GM21423 (cell line): Measurements from ENCODE around the gene CD55.

ENCODE experiments used
- ATAC-seq: cut with Tn5 transposase; IDR thresholded peaks from one replicate; pipeline ENCODE4 v1.9.1; 2021; ENCODE audit warnings: mild to moderate bottlenecking, moderate library complexity; ENCODE audit not compliant: unreplicated experiment

CD55 gene

GRCh38 chr1:207355513-207356295, 34.2 kb downstream of the CD55 start:
- peak; percentile 40 for ATAC-seq

- no peak for ATAC-seq
Observed at GRCh38 chr1:207361029-207361428, 39.6 kb downstream of the CD55 start.

GRCh38 chr1:207361889-207362288, 40.4 kb downstream of the CD55 start:
- no peak for ATAC-seq

GRCh38 chr1:207362962-207363860, 41.7 kb downstream of the CD55 start:
- ATAC-seq = no peak

- ATAC-seq = no peak
Observed at GRCh38 chr1:207363871-207364270, 42.4 kb downstream of the CD55 start.

GRCh38 chr1:207364614-207365013, 43.1 kb downstream of the CD55 start:
- no peak for ATAC-seq

GRCh38 chr1:207365063-207365462, 43.6 kb downstream of the CD55 start:
- no peak for ATAC-seq

- no peak for ATAC-seq
Observed at GRCh38 chr1:207366022-207366421, 44.5 kb downstream of the CD55 start.

- ATAC-seq = no peak
Observed at GRCh38 chr1:207388721-207389120, 67.2 kb downstream of the CD55 start.

GRCh38 chr1:207389728-207390464, 68.4 kb downstream of the CD55 start:
- ATAC-seq = no peak

- no peak for ATAC-seq
Observed at GRCh38 chr1:207393610-207394009, 72.1 kb downstream of the CD55 start.

GRCh38 chr1:207396168-207396746, 74.8 kb downstream of the CD55 start:
- no peak for ATAC-seq

GRCh38 chr1:207397525-207397926, 76.0 kb downstream of the CD55 start:
- no peak for ATAC-seq

GRCh38 chr1:207398986-207399385, 77.5 kb downstream of the CD55 start:
- no peak for ATAC-seq

GRCh38 chr1:207401578-207401977, 80.1 kb downstream of the CD55 start:
- ATAC-seq = no peak

GRCh38 chr1:207402744-207403143, 81.3 kb downstream of the CD55 start:
- ATAC-seq = no peak

- peak; percentile 59 for ATAC-seq
Observed at GRCh38 chr1:207404849-207405525, 83.5 kb downstream of the CD55 start.

- ATAC-seq = no peak
Observed at GRCh38 chr1:207405814-207406213, 84.3 kb downstream of the CD55 start.

GRCh38 chr1:207407655-207408260, 86.3 kb downstream of the CD55 start:
- no peak for ATAC-seq
